Cardiac septum (tissue), 1 donor: ENCODE data around the gene UNC5CL. TPM values are rescaled to one million over a fixed set of nuclear protein-coding genes. Genes with fewer than 3 reads are reported as not detected.

Experiments
- DNase-seq: peaks from one replicate; pipeline ENCODE4 v3.0.0-alpha.2; 2020; ENCODE audit warnings: low spot score
- intact Hi-C: fragments of 100-400 bp; cut with DNase I; formaldehyde crosslinking; loops from one replicate; pipeline ENCODE4 v1.14.0; 2022
- total RNA-seq: library from RNA; stranded (reverse); fragmentation: NEBNext Ultra II Directional; extraction: Animal tissue kit (Norgen Biotek cat#: 25700); gene quantifications from one replicate; pipeline ENCODE4 v1.2.1, GENCODE V29; 2021
- donor health status: DM: no; HTN: no; CAD: no.

The UNC5CL gene
- total RNA-seq, 1 donor from 2014 or later = 1.0 TPM

GRCh38 chr6:41043151-41043550 lies 4.1 kb upstream of the UNC5CL start:
- intact Hi-C loops = no loop called here
- no peak for DNase-seq

GRCh38 chr6:41042226-41043055 lies 3.4 kb upstream of the UNC5CL start, which contains the start of gene TSPO2:
TSS of gene TSPO2 (plus strand) at chr6:41042467. CDS start at chr6:41042986, 519 bp downstream.
- intact Hi-C loops = no loop called here
- DNase-seq = no peak

- intact Hi-C loops = no loop called here
- DNase-seq = no peak
Measured at GRCh38 chr6:41040940-41041536, 2.0 kb upstream of the UNC5CL start.

- DNase-seq = no peak
- intact Hi-C loops = no loop called here
Measured at GRCh38 chr6:41040101-41040939, 1.3 kb upstream of the UNC5CL start.

- intact Hi-C loops = no loop called here
- DNase-seq = no peak
Measured at GRCh38 chr6:41038205-41038604, 816 bp downstream of the UNC5CL start.

- no peak for DNase-seq
- intact Hi-C loops = no loop called here
Measured at GRCh38 chr6:41037107-41037900, 1.7 kb downstream of the UNC5CL start.

- intact Hi-C loops = no loop called here
- no peak for DNase-seq
Measured at GRCh38 chr6:41036601-41037000, 2.4 kb downstream of the UNC5CL start.

- DNase-seq = no peak
- intact Hi-C loops = no loop called here
Measured at GRCh38 chr6:41036186-41036585, 2.8 kb downstream of the UNC5CL start.

- intact Hi-C loops = no loop called here
Measured at GRCh38 chr6:41033776-41034175, 5.2 kb downstream of the UNC5CL start.

GRCh38 chr6:41032830-41033229 lies 6.2 kb downstream of the UNC5CL start:
- intact Hi-C loops = no loop called here
- peak; percentile 49 for DNase-seq

More at GRCh38 chr6:41033776-41034175, 5.2 kb downstream of the UNC5CL start:
- DNase-seq = peak; percentile 54

GRCh38 chr6:41028561-41029412 lies 10.2 kb downstream of the UNC5CL start:
- intact Hi-C loops = loop anchor here (2.0 to 5.0 kb wide), 2 partner anchors 42 to 441 kb away; partner anchors contain the start of gene LRFN2
- no peak for DNase-seq

GRCh38 chr6:41027799-41028560 lies 11.0 kb downstream of the UNC5CL start:
- intact Hi-C loops = loop anchor here (2.0 to 5.0 kb wide), 3 partner anchors 43 to 441 kb away; partner anchors contain the start of gene LRFN2
- peak; percentile 95 for DNase-seq

- intact Hi-C loops = loop anchor here (2.0 to 5.0 kb wide), 2 partner anchors 132 to 440 kb away; partner anchors contain the start of gene LRFN2
- DNase-seq = no peak
Measured at GRCh38 chr6:41027241-41027640, 11.8 kb downstream of the UNC5CL start.

- DNase-seq = no peak
- intact Hi-C loops = loop anchor here (1.0 to 5.0 kb wide), 3 partner anchors 93 to 439 kb away; partner anchors contain the start of gene LRFN2
Measured at GRCh38 chr6:41025966-41026530, 13.0 kb downstream of the UNC5CL start.

- no peak for DNase-seq
- intact Hi-C loops = no loop called here
Measured at GRCh38 chr6:41023114-41023513, 15.9 kb downstream of the UNC5CL start.

- intact Hi-C loops = no loop called here
Measured at GRCh38 chr6:41022294-41022693, 16.7 kb downstream of the UNC5CL start.

GRCh38 chr6:41021832-41022231 lies 17.2 kb downstream of the UNC5CL start:
- no peak for DNase-seq
- intact Hi-C loops = no loop called here

More at GRCh38 chr6:41022294-41022693, 16.7 kb downstream of the UNC5CL start:
- no peak for DNase-seq
